GM12891 (cell line): ENCODE measurements around the gene MFSD6L.

Experiments
- DNase-seq: peaks from one replicate; pipeline ENCODE4 v3.0.0; 2011; ENCODE audit warnings: low spot score; ENCODE audit not compliant: insufficient read length
- FAIRE-seq: peaks from 2 replicates; lab custom pipeline; 2011; peaks lifted over from hg19 to GRCh38; lab: Jason Lieb, UNC
- PAX5 ChIP-seq: IDR thresholded peaks from 2 replicates; pipeline ENCODE4 v1.6.1; 2011; ENCODE audit warnings: low read length, moderate library complexity, mild to moderate bottlenecking; ENCODE audit not compliant: insufficient read depth, severe bottlenecking
- POLR2A ChIP-seq: IDR thresholded peaks from 2 replicates; pipeline ENCODE4 v1.6.1; 2011; ENCODE audit warnings: low read depth, low read length, control low read depth
- POLR2AphosphoS5 ChIP-seq: IDR thresholded peaks from 2 replicates; pipeline ENCODE4 v1.6.1; 2011; ENCODE audit warnings: low read depth, low read length, control low read depth
- POU2F2 ChIP-seq: IDR thresholded peaks from 2 replicates; pipeline ENCODE4 v1.6.1; 2011; ENCODE audit warnings: low read depth, mild to moderate bottlenecking, control low read depth, low read length, moderate library complexity
- SPI1 ChIP-seq: IDR thresholded peaks from 2 replicates; pipeline ENCODE4 v1.6.1; 2011; ENCODE audit warnings: low read depth, low read length, control low read depth
- TAF1 ChIP-seq: IDR thresholded peaks from 2 replicates; pipeline ENCODE4 v1.6.1; 2011; ENCODE audit warnings: low read depth, low read length, control low read depth

Gene MFSD6L

DNA sequence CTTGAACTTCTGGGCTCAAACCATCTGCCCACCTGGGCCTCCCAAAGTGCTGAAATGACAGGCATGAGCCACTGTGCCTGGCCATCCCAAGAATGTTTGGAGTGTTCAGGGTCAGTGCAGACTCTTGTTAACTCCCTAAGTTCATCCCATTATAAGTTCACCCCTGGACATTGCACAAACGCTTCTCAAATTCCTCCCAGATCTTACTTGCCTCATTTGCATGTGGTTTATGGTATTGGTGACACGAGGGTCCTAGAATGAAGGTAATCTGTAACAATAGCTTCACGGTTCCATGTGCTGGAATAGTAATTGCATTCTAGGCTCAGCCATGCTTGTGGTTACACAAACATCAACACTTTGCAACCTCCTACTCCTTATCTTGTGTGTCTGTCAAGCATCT, 49.5 kb downstream of the MFSD6L start:
- peak; percentile 76 for FAIRE-seq
- no peak for TF ChIP-seq TAF1
- TF ChIP-seq PAX5 = no peak
- no peak for TF ChIP-seq SPI1
- TF ChIP-seq POLR2A = no peak
- no peak for TF ChIP-seq POLR2AphosphoS5
- TF ChIP-seq POU2F2 = no peak
- DNase-seq = no peak

DNA sequence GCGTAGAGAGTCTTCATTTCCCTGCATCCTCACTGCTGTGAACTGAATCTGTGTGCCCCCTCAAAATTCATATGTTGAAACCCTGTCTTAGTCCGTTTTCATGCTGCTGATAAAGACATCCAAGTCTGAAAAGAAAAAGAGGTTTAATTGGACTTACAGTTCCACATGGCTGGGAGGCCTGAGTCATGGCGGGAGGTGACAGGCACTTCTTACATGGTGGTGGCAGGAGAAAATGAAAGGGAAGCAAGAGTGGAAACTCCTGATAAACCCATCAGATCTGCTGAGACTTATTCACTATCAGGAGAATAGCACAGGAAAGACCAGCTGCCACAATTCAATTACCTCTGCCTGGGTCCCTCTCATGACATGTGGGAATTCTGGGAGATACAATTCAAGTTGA, 51.4 kb downstream of the MFSD6L start:
- DNase-seq (no peak), FAIRE-seq (no peak)

More for the DNA sequence above, 51.4 kb downstream of the MFSD6L start:
- TF ChIP-seq TAF1 (no peak), POU2F2 (no peak), POLR2A (no peak), POLR2AphosphoS5 (no peak), PAX5 (no peak), SPI1 (no peak)
